H1 (cell line): ENCODE measurements around the gene FOXA2. TPM values are rescaled to one million over a fixed set of nuclear protein-coding genes. Genes with fewer than 3 reads are reported as not detected.

Experiments
- ATF3 ChIP-seq: IDR thresholded peaks from 2 replicates; pipeline ENCODE4 v1.6.1; 2011; ENCODE audit warnings: low read depth, mild to moderate bottlenecking, low read length; ENCODE audit not compliant: insufficient read depth
- CHD7 ChIP-seq: fragments of 300-600 bp; sonication (generic); IDR thresholded peaks from 2 replicates; pipeline ENCODE4 v1.7.1; 2012; ENCODE audit warnings: low read length, moderate library complexity, mild to moderate bottlenecking, inconsistent platforms; ENCODE audit not compliant: insufficient replicate concordance
- HDAC2 ChIP-seq, 2 experiments: fragments of 300-600 bp in 1 of 2; sonication (generic) in 1 of 2; IDR thresholded peaks; 2 replicates each; pipeline ENCODE4 v1.6.1; 2011 to 2012; ENCODE audit warnings: low read depth in 2 of 2, low read length in 2 of 2, mild to moderate bottlenecking in 2 of 2, moderate library complexity in 2 of 2, borderline replicate concordance in 1 of 2, inconsistent platforms in 1 of 2
- KDM1A ChIP-seq: fragments of 200-600, 300-600 bp; sonication (generic); IDR thresholded peaks from 2 replicates; pipeline ENCODE4 v1.7.1; 2016; ENCODE audit warnings: mild to moderate bottlenecking, low read length, borderline replicate concordance
- polyA plus RNA-seq, 7 experiments: library from polyadenylated mRNA; depleted of rRNA in 3 of 7; stranded (reverse) in 5 of 7; unstranded in 2 of 7; fragments of >200 nt in 5 of 7; fragments of 200-250 nt in 2 of 7; gene quantifications; 1 replicate in 5 of 7; 2 replicates in 1 of 7; 4 replicates in 1 of 7; pipeline versions ENCODE4 v1.2.1 to v1.2.3, GENCODE V29; 2011 to 2013; ENCODE audit warnings: missing spikeins in 2 of 7, mixed read lengths in 2 of 7
- total RNA-seq: library from RNA; stranded (reverse); fragmentation: NEBNext Ultra II Directional; extraction: Animal tissue kit (Norgen Biotek cat#: 25700); gene quantifications from 2 replicates; pipeline ENCODE4 v1.2.1, GENCODE V29; 2021

FOXA2 gene
- total and polyA plus RNA-seq, 2 of the 8 experiments (the other 6 are each of a cell fraction or from before 2014, with no cell fraction given): not detected

- TF ChIP-seq HDAC2 (IDR thresholded peaks at IDR 0.05; ENCODE audit: borderline replicate concordance in 1 of 2, low read depth in 2 of 2, low read length in 2 of 2) (no peak), ATF3 (no peak), KDM1A (no peak), CHD7 (no peak)
- TF ChIP-seq, all 59 proteins: peak for 0
Observed at GRCh38 chr20:22620342-22620741, 36.0 kb upstream of the FOXA2 start (continued).
